GM12865 (cell line): ENCODE measurements around the gene SCAF4.

Experiments used
- DNase-seq: peaks from one replicate; pipeline ENCODE4 v3.0.0; 2010; ENCODE audit warnings: low read depth
- H3K4me3 ChIP-seq: 2 replicates; pipeline ENCODE4 v1.5.1; 2011; ENCODE audit warnings: mild to moderate bottlenecking, low read depth, low read length, control low read depth
- CTCF ChIP-seq: IDR thresholded peaks from 2 replicates; pipeline ENCODE4 v1.5.1; 2011; ENCODE audit warnings: low read length, control low read depth, low read depth, inconsistent platforms; ENCODE audit not compliant: insufficient read depth; ENCODE audit errors: missing control alignments

SCAF4 gene

GRCh38 chr21:31687108-31687507 lies 44.8 kb downstream of the SCAF4 start:
- no peak overlapping the region for H3K4me3 ChIP-seq
- no peak for DNase-seq
- TF ChIP-seq CTCF: no peak

GRCh38 chr21:31686272-31686915 lies 45.5 kb downstream of the SCAF4 start:
- H3K4me3 ChIP-seq: no peak overlapping the region
- DNase-seq: no peak
- TF ChIP-seq CTCF: no peak

GRCh38 chr21:31684918-31685317 lies 47.0 kb downstream of the SCAF4 start:
- H3K4me3 ChIP-seq: no peak overlapping the region
- no peak for TF ChIP-seq CTCF
- no peak for DNase-seq

GRCh38 chr21:31683029-31683428 lies 48.9 kb downstream of the SCAF4 start:
- no peak overlapping the region for H3K4me3 ChIP-seq
- no peak for DNase-seq
- TF ChIP-seq CTCF: no peak

- no peak for TF ChIP-seq CTCF
- DNase-seq: no peak
- H3K4me3 ChIP-seq: no peak overlapping the region
Observed at GRCh38 chr21:31682620-31683019, 49.3 kb downstream of the SCAF4 start.

GRCh38 chr21:31678478-31678877 lies 53.4 kb downstream of the SCAF4 start:
- no peak for DNase-seq
- no peak for TF ChIP-seq CTCF

GRCh38 chr21:31677047-31677446 lies 54.9 kb downstream of the SCAF4 start:
- no peak for DNase-seq
- H3K4me3 ChIP-seq: no peak overlapping the region
- no peak for TF ChIP-seq CTCF

More at GRCh38 chr21:31678478-31678877, 53.4 kb downstream of the SCAF4 start:
- H3K4me3 ChIP-seq: no peak overlapping the region
